Panc1 (cell line): ENCODE data around the gene SYNM.

Source experiments
- CTCF ChIP-seq: fragments of 450-650 bp; IDR thresholded peaks from 2 replicates; pipeline ENCODE4 v1.5.1; 2017; ENCODE audit warnings: mild to moderate bottlenecking
- POLR2AphosphoS5 ChIP-seq: IDR thresholded peaks from 2 replicates; pipeline ENCODE4 v1.6.1; 2012; ENCODE audit warnings: mild to moderate bottlenecking, low read depth, low read length, moderate library complexity

- no peak for TF ChIP-seq CTCF
- no peak for TF ChIP-seq POLR2AphosphoS5
Observed at GRCh38 chr15:99130314-99130713, 25.4 kb downstream of the SYNM start.
